Activated CD4-positive, alpha-beta T cell treated with anti-CD3 and anti-CD28 coated beads for 24 hours (primary cell): ENCODE results near the gene TOM1.
"Not testable (repeated sequence)": the region's sequence is repeated elsewhere in the genome, so short reads cannot be mapped to it uniquely, and the experiment has no call there.

ENCODE experiments used
- DNase-seq, 2 donors: peaks; one replicate each; pipeline ENCODE4 v3.0.0-alpha.2; 2020; ENCODE audit warnings: low read depth in 2 of 2

The TOM1 gene

GRCh38 chr22:35345808-35346505, 46.3 kb downstream of the TOM1 start:
- DNase-seq = no peak

DNA sequence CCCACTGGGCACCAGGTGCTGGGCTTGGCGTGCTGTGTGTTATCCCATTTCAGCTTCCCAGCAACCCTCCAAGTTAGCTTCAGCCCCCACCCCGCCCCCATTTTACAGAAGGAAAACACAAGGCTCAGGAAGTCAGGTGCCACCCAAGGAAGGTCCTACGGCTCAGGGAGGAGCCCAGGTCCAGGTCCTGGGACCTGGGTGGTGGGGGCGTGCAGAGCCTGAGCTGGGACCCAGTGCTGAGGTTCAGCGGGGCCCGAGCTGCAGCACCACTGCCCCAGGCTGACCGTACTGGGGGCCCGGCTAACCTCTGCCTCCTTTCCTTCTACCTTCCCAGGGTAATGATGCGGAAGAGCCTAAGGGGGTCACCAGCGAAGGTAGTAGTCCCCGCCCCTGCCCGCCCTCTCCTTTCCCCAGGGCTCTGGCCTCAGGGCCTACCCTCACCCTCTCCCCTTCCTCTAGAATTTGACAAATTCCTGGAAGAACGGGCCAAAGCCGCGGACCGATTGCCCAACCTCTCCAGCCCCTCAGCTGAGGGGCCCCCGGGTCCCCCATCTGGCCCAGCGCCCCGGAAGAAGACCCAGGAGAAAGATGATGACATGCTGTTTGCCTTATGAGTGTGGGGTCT, 47.0 kb downstream of the TOM1 start:
- no peak for DNase-seq

DNA sequence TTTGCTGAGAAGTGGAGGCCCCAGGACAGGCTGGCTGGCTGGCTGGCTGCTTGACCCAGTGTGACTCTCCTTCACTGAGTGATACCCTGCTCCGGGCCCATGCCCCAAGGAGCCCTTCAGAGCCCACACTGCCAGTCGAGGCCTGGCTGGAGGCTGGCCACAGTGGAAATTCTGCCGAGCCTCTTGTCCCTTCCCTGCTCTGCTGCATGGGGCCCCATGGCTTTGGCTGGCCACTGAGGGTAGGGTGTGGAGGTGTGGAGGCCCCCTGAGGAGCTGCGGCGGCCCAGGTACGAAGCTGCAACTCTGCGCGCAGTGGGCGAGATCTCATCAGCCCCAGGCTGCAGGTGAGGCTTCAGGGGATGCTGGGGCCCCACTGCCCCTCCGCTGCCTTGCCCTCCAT, 47.8 kb downstream of the TOM1 start:
- DNase-seq = no peak

GRCh38 chr22:35348026-35348590, 48.4 kb downstream of the TOM1 start:
- DNase-seq = no peak

DNA sequence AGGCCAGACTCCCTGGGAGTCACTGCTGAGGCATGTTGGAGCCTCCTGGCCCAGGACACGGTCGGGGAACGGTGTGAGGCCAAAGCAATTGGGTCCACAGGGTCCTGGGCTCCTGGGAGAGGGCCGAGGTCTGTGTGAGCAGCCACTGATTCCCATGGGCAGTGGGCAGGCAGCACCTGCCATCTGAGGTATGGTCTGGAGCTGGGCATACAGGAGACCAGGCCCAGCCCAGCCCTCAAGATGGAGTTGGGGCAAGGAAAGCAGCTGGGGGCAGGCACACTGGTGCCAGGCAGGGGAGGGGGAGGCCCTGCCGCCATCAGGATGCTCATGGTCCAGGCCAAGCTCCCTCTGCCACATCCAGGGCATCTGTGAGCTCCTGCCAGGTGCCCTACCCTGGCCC, 49.0 kb downstream of the TOM1 start:
- no peak for DNase-seq

GRCh38 chr22:35349368-35349703, 49.6 kb downstream of the TOM1 start:
- no peak for DNase-seq

DNA sequence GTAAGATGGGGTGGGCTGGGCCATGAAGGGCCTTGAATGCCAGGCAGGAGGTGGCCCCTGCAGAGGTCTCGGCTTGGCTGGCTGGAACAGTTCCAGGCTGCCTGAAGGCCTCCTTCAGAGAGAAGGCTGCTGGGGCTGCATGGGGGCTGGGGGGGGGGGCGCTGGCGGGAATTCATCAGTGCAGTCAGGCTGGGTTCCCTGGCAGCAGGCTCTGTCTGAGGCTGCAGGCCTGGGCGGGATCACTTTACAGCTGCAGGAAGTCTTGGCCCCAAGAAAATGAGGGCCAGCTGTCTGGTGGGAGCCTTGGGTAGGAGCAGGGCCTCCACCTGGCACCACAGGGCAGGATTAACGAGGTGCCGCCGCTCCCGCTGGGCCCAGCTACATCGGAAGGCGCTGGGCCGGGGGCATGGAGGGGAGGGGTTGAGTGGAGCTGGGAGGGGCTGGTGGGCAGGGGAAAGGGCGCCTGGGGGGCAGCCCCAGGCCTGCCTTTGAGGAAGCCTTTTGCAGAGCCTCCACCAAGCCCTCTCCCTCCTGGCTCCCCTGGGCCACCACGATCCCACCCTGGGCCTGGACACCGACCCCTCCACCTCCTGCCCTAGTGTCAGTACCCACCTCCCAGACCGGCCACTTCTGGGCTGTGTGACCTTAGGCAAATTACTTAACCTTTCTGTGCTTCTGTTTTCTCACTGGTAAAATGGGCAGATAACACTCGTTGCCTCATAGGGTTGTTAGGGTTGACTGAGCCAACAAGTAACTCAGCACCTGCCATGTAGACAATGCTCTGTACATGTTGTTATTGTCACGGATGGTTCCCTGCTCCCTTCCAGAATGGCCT, 50.2 kb downstream of the TOM1 start:
- DNase-seq = no peak

GRCh38 chr22:35350539-35351503, 51.1 kb downstream of the TOM1 start:
- DNase-seq = peak; percentile 72 to 87

GRCh38 chr22:35352214-35353111, 52.8 kb downstream of the TOM1 start:
- peak in 1 of 2 donors; percentile 47 for DNase-seq

GRCh38 chr22:35353318-35353717, 53.6 kb downstream of the TOM1 start:
- DNase-seq = no peak

- no peak for DNase-seq
Measured at GRCh38 chr22:35354068-35354467, 54.4 kb downstream of the TOM1 start.

GRCh38 chr22:35357883-35358621, 58.4 kb downstream of the TOM1 start:
- no peak for DNase-seq

GRCh38 chr22:35359380-35360065, 59.8 kb downstream of the TOM1 start:
- DNase-seq = no peak

DNA sequence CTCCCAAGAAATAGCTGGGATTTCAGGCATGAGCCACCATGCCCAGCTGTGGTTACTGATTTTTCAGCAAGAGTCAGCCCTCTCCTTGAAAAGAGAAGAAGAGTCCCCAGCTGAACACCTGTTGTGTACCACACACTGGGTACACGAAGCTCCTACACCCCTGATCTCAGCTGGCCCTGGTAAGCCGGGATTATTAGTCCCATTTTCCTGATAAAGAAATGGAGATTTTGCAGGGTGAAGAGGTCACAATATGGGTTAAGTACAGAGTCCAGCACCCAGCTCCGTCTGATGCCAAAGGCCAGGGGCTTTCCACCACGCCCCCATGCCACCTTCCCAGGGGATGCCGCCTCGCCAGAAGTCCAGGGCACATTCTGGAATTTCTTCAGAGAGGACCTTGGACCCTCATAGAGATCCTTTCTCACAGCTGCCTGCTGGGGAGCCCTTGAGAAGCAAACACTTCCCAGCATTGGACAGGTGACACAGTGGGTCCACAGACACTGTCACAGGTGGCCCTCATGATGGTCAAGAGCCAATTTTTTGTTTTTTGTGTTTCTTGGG, 61.4 kb downstream of the TOM1 start:
- DNase-seq = no peak

GRCh38 chr22:35363566-35364086, 63.9 kb downstream of the TOM1 start:
- no peak for DNase-seq

- not testable (repeated sequence) for DNase-seq
Measured at GRCh38 chr22:35364230-35364629, 64.5 kb downstream of the TOM1 start.

- DNase-seq = no peak
Measured at GRCh38 chr22:35367331-35367886, 67.7 kb downstream of the TOM1 start.

DNA sequence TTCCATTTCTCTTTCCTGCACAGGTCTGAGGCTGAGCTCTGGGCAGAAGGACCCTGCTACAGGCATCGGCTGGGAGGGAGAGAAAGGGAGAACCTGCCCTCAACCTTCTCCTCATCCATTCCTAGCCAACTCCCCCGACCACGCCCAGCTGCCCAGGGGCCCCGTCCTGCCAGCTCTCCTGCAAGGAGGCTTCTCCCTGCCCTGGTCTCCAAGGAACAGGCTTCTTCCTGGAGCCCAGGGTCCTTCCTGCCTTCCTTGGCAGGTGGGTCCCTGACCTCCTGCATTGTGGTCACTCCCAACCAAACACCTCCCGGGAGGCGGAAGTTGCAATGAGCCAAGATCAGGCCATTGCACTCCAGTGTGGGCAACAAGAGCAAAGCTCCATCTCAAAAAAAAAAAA, 68.7 kb downstream of the TOM1 start:
- DNase-seq = no peak
